H1 (cell line): ENCODE results near the gene BRD2.

Experiments
- BCL11A ChIP-seq, 2 experiments: IDR thresholded peaks; one replicate each; pipeline ENCODE4 v1.6.1; 2011; ENCODE audit warnings: low read depth in 2 of 2, low read length in 2 of 2, mild to moderate bottlenecking in 2 of 2
- CEBPB ChIP-seq: IDR thresholded peaks from 2 replicates; pipeline ENCODE4 v1.6.1; 2012; ENCODE audit warnings: low read depth, low read length
- CHD1 ChIP-seq: IDR thresholded peaks from 2 replicates; pipeline ENCODE4 v1.6.1; 2012; ENCODE audit warnings: low read depth, low read length, improper control_type of control experiment
- CTCF ChIP-seq, 3 experiments: IDR thresholded peaks; 1 replicate in 2 of 3; 2 replicates in 1 of 3; pipeline versions ENCODE4 v1.5.1 to v1.6.1; 2011; ENCODE audit warnings: low read length in 3 of 3, mild to moderate bottlenecking in 3 of 3, inconsistent platforms in 2 of 3, low read depth in 1 of 3, moderate library complexity in 1 of 3; ENCODE audit not compliant: insufficient read depth in 1 of 3; ENCODE audit errors: control extremely low read depth in 1 of 3
- E2F6 ChIP-seq: IDR thresholded peaks from 2 replicates; pipeline ENCODE4 v1.6.1; 2012; ENCODE audit warnings: inconsistent platforms
- EZH2 ChIP-seq: fragments of 200-600 bp; sonication (generic); IDR thresholded peaks from 2 replicates; pipeline ENCODE4 v1.7.1; 2012; ENCODE audit warnings: low read depth, mild to moderate bottlenecking, moderate library complexity, low read length, inconsistent platforms; ENCODE audit not compliant: severe bottlenecking
- HDAC2 ChIP-seq, 2 experiments: fragments of 300-600 bp in 1 of 2; sonication (generic) in 1 of 2; IDR thresholded peaks; 2 replicates each; pipeline ENCODE4 v1.6.1; 2011 to 2012; ENCODE audit warnings: low read depth in 2 of 2, low read length in 2 of 2, mild to moderate bottlenecking in 2 of 2, moderate library complexity in 2 of 2, borderline replicate concordance in 1 of 2, inconsistent platforms in 1 of 2
- HDAC6 ChIP-seq: IDR thresholded peaks from one replicate; pipeline ENCODE4 v1.7.1; 2012; ENCODE audit warnings: low read depth, mild to moderate bottlenecking, inconsistent platforms, low read length, moderate library complexity
- KDM1A ChIP-seq: fragments of 200-600, 300-600 bp; sonication (generic); IDR thresholded peaks from 2 replicates; pipeline ENCODE4 v1.7.1; 2016; ENCODE audit warnings: mild to moderate bottlenecking, low read length, borderline replicate concordance
- POLR2A ChIP-seq, 2 experiments: IDR thresholded peaks; 1 replicate in 1 of 2; 2 replicates in 1 of 2; pipeline ENCODE4 v1.6.1; 2011; ENCODE audit warnings: low read depth in 2 of 2, low read length in 2 of 2, mild to moderate bottlenecking in 2 of 2; ENCODE audit errors: control extremely low read depth in 1 of 2
- POLR2AphosphoS5 ChIP-seq: IDR thresholded peaks from 2 replicates; pipeline ENCODE4 v1.6.1; 2011; ENCODE audit warnings: low read depth, low read length
- RAD21 ChIP-seq, 2 experiments: IDR thresholded peaks in 1 of 2; conservative IDR thresholded peaks in 1 of 2; 2 replicates each; pipeline ENCODE4 v1.6.1; 2011; ENCODE audit warnings: low read depth in 2 of 2, low read length in 2 of 2, improper control_type of control experiment in 1 of 2, inconsistent platforms in 1 of 2, mild to moderate bottlenecking in 1 of 2, moderate library complexity in 1 of 2
- TAF1 ChIP-seq: IDR thresholded peaks from 2 replicates; pipeline ENCODE4 v1.6.1; 2011; ENCODE audit warnings: mild to moderate bottlenecking, low read depth, low read length

GRCh38 chr6:32971581-32972352, 3.4 kb downstream of the BRD2 start:
- no peak for TF ChIP-seq RAD21 (IDR thresholded peaks at IDR 0.05 in 1 of 2, conservative IDR thresholded peaks at IDR 0.05 in 1 of 2; ENCODE audit: low read depth in 2 of 2, low read length in 2 of 2)
- peak; percentile 100 for TF ChIP-seq TAF1
- 0 out of 4 replicates have a peak, but pooled peaks of 1 of the 2 experiments have one; percentile 53 for TF ChIP-seq HDAC2 (IDR thresholded peaks at IDR 0.05; ENCODE audit: borderline replicate concordance in 1 of 2, low read depth in 2 of 2, low read length in 2 of 2)
- TF ChIP-seq CTCF (IDR thresholded peaks at IDR 0.05; ENCODE audit: control extremely low read depth in 1 of 3, insufficient read depth in 1 of 3, low read depth in 1 of 3, low read length in 3 of 3): no peak; a peak in 1 of 4 replicates
- peak in 1 of 2 experiments; percentile 99; a peak in 2 of 3 replicates for TF ChIP-seq POLR2A (IDR thresholded peaks at IDR 0.05; ENCODE audit: control extremely low read depth in 1 of 2, low read depth in 2 of 2, low read length in 2 of 2)
- TF ChIP-seq HDAC6: no peak
- TF ChIP-seq CHD1: no peak
- no peak for TF ChIP-seq BCL11A (IDR thresholded peaks at IDR 0.05; ENCODE audit: low read depth in 2 of 2, low read length in 2 of 2)
- TF ChIP-seq KDM1A: no peak
- TF ChIP-seq CEBPB: no peak
- TF ChIP-seq E2F6: peak; percentile 97
- no peak for TF ChIP-seq EZH2
- TF ChIP-seq POLR2AphosphoS5: peak; percentile 96
